Loucy (cell line): ENCODE data around the gene CHAF1B.

Source experiments
- EZH2phosphoT487 ChIP-seq: fragments of 200-600 bp; IDR thresholded peaks from 2 replicates; pipeline ENCODE4 v1.6.1; 2018; ENCODE audit warnings: antibody characterized with exemption, mild to moderate bottlenecking, moderate library complexity, borderline replicate concordance
- TF ChIP-seq, protein P1 (sequence below): fragments of 200-600 bp; sonication (generic); conservative IDR thresholded peaks from 2 replicates; pipeline ENCODE4 v1.5.1; 2014; ENCODE audit warnings: mild to moderate bottlenecking, antibody characterized with exemption, low read length

- TF ChIP-seq, protein P1, sequence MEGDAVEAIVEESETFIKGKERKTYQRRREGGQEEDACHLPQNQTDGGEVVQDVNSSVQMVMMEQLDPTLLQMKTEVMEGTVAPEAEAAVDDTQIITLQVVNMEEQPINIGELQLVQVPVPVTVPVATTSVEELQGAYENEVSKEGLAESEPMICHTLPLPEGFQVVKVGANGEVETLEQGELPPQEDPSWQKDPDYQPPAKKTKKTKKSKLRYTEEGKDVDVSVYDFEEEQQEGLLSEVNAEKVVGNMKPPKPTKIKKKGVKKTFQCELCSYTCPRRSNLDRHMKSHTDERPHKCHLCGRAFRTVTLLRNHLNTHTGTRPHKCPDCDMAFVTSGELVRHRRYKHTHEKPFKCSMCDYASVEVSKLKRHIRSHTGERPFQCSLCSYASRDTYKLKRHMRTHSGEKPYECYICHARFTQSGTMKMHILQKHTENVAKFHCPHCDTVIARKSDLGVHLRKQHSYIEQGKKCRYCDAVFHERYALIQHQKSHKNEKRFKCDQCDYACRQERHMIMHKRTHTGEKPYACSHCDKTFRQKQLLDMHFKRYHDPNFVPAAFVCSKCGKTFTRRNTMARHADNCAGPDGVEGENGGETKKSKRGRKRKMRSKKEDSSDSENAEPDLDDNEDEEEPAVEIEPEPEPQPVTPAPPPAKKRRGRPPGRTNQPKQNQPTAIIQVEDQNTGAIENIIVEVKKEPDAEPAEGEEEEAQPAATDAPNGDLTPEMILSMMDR: no peak
- TF ChIP-seq EZH2phosphoT487: no peak
Observed at GRCh38 chr21:36384885-36385232, 333 bp upstream of the CHAF1B start.
